Left lobe of liver (tissue), 2 donors: Measurements from ENCODE around the gene PIK3R5. TPM values are rescaled to one million over a fixed set of nuclear protein-coding genes. Genes with fewer than 3 reads are reported as not detected.
"Not testable (repeated sequence)": the region's sequence is repeated elsewhere in the genome, so short reads cannot be mapped to it uniquely, and the experiment has no call there.

Experiments
- ATAC-seq: fragments of 200-7000 bp; cut with Tn5 transposase; one replicate; pipeline ENCODE4 v1.9.1; 2020; ENCODE audit warnings: mild to moderate bottlenecking, moderate library complexity
- DNase-seq: peaks from one replicate; pipeline ENCODE4 v3.0.0-alpha.2; 2020; ENCODE audit warnings: low spot score
- total RNA-seq: library from RNA; stranded (reverse); gene quantifications from one replicate; pipeline ENCODE4 v1.2.1, GENCODE V29; 2021
- donor health status: DM: no; HTN: no; CAD: no; lungs with moderate emphysema.
- donor health status: DM: no; HTN: yes; CAD: no.

The PIK3R5 gene
- 3.3 TPM for total RNA-seq

- DNase-seq (no peak), ATAC-seq (peak; percentile 74)
Measured at GRCh38 chr17:8965394-8966168, at the start of gene PIK3R5. Gene PIK3R5, minus strand, starts transcription at chr17:8965707. Its CDS starts 54,213 bp downstream, at chr17:8911494.

- ATAC-seq: no peak
Measured at GRCh38 chr17:9011001-9011400, 45.5 kb upstream of the PIK3R5 start.

GRCh38 chr17:9009737-9010136, 44.2 kb upstream of the PIK3R5 start:
- ATAC-seq (no peak), DNase-seq (no peak)

More at GRCh38 chr17:9011001-9011400, 45.5 kb upstream of the PIK3R5 start:
- no peak for DNase-seq

GRCh38 chr17:9009096-9009495, 43.6 kb upstream of the PIK3R5 start:
- no peak for ATAC-seq
- DNase-seq: no peak

- DNase-seq (no peak), ATAC-seq (no peak)
Measured at GRCh38 chr17:9007052-9007714, 41.7 kb upstream of the PIK3R5 start.

- DNase-seq (no peak), ATAC-seq (peak; percentile 65)
Measured at GRCh38 chr17:9006175-9006767, 40.8 kb upstream of the PIK3R5 start.

- no peak for ATAC-seq
Measured at GRCh38 chr17:9004961-9005285, 39.4 kb upstream of the PIK3R5 start.

GRCh38 chr17:9004132-9004960, 38.8 kb upstream of the PIK3R5 start:
- peak; percentile 77 for ATAC-seq
- DNase-seq: no peak

More at GRCh38 chr17:9004961-9005285, 39.4 kb upstream of the PIK3R5 start:
- peak; percentile 30 for DNase-seq

- ATAC-seq (peak; percentile 19), DNase-seq (no peak)
Measured at GRCh38 chr17:9003355-9004131, 38.0 kb upstream of the PIK3R5 start.

GRCh38 chr17:9002606-9003354, 37.3 kb upstream of the PIK3R5 start:
- peak; percentile 34 for ATAC-seq
- DNase-seq: no peak

- DNase-seq (no peak), ATAC-seq (no peak)
Measured at GRCh38 chr17:9002227-9002605, 36.7 kb upstream of the PIK3R5 start.

GRCh38 chr17:9001559-9001958, 36.1 kb upstream of the PIK3R5 start:
- no peak for ATAC-seq

GRCh38 chr17:8997994-8998628, 32.6 kb upstream of the PIK3R5 start:
- DNase-seq: peak; percentile 62
- peak; percentile 84 for ATAC-seq

More at GRCh38 chr17:9001559-9001958, 36.1 kb upstream of the PIK3R5 start:
- no peak for DNase-seq

- ATAC-seq: no peak
- no peak for DNase-seq
Measured at GRCh38 chr17:8995711-8996110, 30.2 kb upstream of the PIK3R5 start.

GRCh38 chr17:8994319-8994718, 28.8 kb upstream of the PIK3R5 start:
- ATAC-seq: peak; percentile 91
- peak; percentile 76 for DNase-seq

GRCh38 chr17:8991514-8992285, 26.2 kb upstream of the PIK3R5 start:
- no peak for DNase-seq
- peak; percentile 79 for ATAC-seq

GRCh38 chr17:8988263-8988935, 22.9 kb upstream of the PIK3R5 start:
- not testable (repeated sequence) for DNase-seq
- peak; percentile 73 for ATAC-seq

- DNase-seq: no peak
Measured at GRCh38 chr17:8986295-8986694, 20.8 kb upstream of the PIK3R5 start.

More at GRCh38 chr17:8986295-8986694, 20.8 kb upstream of the PIK3R5 start:
- ATAC-seq: no peak
